Testis (tissue), 2 donors: ENCODE measurements around the gene CTDNEP1.

Experiments used
- CTCF ChIP-seq, 3 experiments: fragments of 450-650 bp in 2 of 3; fragments of 200-600 bp in 1 of 3; sonication (generic) in 1 of 3; IDR thresholded peaks; one replicate each; pipeline ENCODE4 v1.5.1; 2016 to 2019; ENCODE audit warnings: antibody characterized with exemption in 3 of 3, mild to moderate bottlenecking in 2 of 3, moderate library complexity in 1 of 3
- POLR2A ChIP-seq: fragments of 450-650 bp; IDR thresholded peaks from one replicate; pipeline ENCODE4 v1.6.1; 2017; ENCODE audit warnings: antibody characterized with exemption, mild to moderate bottlenecking, moderate library complexity

- TF ChIP-seq CTCF (IDR thresholded peaks at IDR 0.05) (no peak), POLR2A (no peak)
These were observed 10.3 kb downstream of the CTDNEP1 start for GRCh38 chr17:7241090-7241733.
